Activated T-cell treated with anti-CD3 and anti-CD28 coated beads, Interleukin-2, amount 50 U/mL, for 72 hours (primary cell): Measurements from ENCODE around the gene NTNG1. TPM values are rescaled to one million over a fixed set of nuclear protein-coding genes. Genes with fewer than 3 reads are reported as not detected.

Experiments used
- ATAC-seq, 2 donors: fragments of 150-1000 bp; cut with Tn5 transposase; replicated peaks in 1 of 2; 2 replicates each; pipeline ENCODE4 v1.10.0; 2021; ENCODE audit warnings: moderate library complexity in 2 of 2, mild to moderate bottlenecking in 1 of 2
- DNase-seq, 2 donors: peaks; one replicate each; pipeline ENCODE4 v3.0.0; 2021 to 2022; ENCODE audit warnings: mixed read lengths in 1 of 2
- H3K27ac Mint-ChIP-seq: one replicate; pipeline ENCODE4 v1.8.0; 2022; ENCODE audit warnings: mild to moderate bottlenecking, moderate library complexity, mixed read lengths
- H3K27me3 Mint-ChIP-seq: one replicate; pipeline ENCODE4 v1.8.0; 2022; ENCODE audit warnings: low read depth, mixed read lengths
- H3K36me3 Mint-ChIP-seq, 2 donors: one replicate each; pipeline ENCODE4 v1.8.0; 2022; ENCODE audit warnings: mixed read lengths in 2 of 2, mild to moderate bottlenecking in 1 of 2; ENCODE audit not compliant: insufficient read depth in 2 of 2
- H3K4me1 Mint-ChIP-seq: one replicate; pipeline ENCODE4 v1.8.0; 2022; ENCODE audit warnings: low read depth, mixed read lengths
- H3K4me3 Mint-ChIP-seq, 2 donors: one replicate each; pipeline ENCODE4 v1.8.0; 2022; ENCODE audit warnings: mild to moderate bottlenecking in 2 of 2, mixed read lengths in 2 of 2, moderate library complexity in 2 of 2
- H3K9me3 Mint-ChIP-seq, 2 donors: one replicate each; pipeline ENCODE4 v1.8.0; 2022; ENCODE audit warnings: mixed read lengths in 2 of 2
- total RNA-seq, 2 donors: library from RNA; stranded (reverse); gene quantifications; one replicate each; pipeline ENCODE4 v1.2.3, GENCODE V29; 2022

The NTNG1 gene
- total RNA-seq, 2 donors from 2014 or later = 0.48 TPM; not detected in 1

GRCh38 chr1:107481756-107482384 lies 341.0 kb downstream of the NTNG1 start:
- no peaks in the 10 kb centered on the region for H3K9me3 Mint-ChIP-seq
- ATAC-seq = no peak

DNA sequence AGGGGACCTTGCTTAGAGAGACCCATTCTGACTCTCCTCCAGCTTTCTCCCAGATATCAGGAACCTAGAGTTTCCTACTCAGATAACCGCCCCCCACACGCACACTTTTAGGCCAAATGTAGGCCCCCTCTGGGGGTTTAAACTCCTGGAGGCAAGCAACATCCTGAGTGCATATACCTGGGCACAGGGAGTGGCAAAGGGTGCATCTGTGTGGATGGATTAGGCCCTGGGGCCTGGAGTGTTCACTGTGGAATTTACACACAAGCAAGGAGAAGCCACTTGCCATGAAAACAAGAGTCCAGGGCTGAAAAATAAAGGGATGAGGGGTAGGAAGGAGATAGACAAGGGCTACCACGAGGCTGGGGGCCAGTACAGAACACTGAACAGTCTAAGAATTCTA lies 343.1 kb downstream of the NTNG1 start:
- H3K27me3 Mint-ChIP-seq = peaks cover 46% of the 10 kb centered on the region
- H3K27ac Mint-ChIP-seq = no peak overlapping the region
- peaks cover 0 to 4% of the 10 kb centered on the region in 2 donors for H3K36me3 Mint-ChIP-seq
- ATAC-seq (no peak), DNase-seq (no peak)
- H3K4me1 Mint-ChIP-seq = peaks cover 8% of the 10 kb centered on the region
- no peaks in the 10 kb centered on the region for H3K9me3 Mint-ChIP-seq
- H3K4me3 Mint-ChIP-seq = no peak overlapping the region

More at GRCh38 chr1:107481756-107482384, 341.0 kb downstream of the NTNG1 start:
- no peak for DNase-seq
- Mint-ChIP-seq H3K4me3 (no peak overlapping the region), H3K27ac (no peak overlapping the region), H3K27me3 (peaks cover 51% of the 10 kb centered on the region), H3K4me1 (peaks cover 8% of the 10 kb centered on the region), H3K36me3 (peaks cover 0 to 4% of the 10 kb centered on the region in 2 donors)

DNA sequence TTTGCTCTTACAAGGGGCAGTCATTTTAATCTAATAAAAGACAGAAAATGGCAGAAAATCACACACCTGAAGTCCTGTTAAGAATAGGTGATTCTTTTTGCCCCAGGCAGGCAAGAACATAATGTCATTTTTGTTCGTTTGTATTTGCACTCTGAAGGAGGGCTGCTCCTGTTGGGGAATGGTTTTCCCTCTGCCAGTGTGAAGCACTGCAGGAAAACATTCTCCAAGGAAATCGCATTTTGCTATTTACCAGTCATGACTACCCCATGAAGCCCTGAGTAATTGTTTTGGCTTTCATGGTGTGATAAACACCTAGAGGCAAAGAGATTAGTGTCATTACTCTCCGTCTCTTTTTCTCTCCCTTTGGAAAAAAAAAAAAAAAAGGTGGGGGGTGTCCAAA lies 345.5 kb downstream of the NTNG1 start:
- Mint-ChIP-seq H3K27ac (no peak overlapping the region), H3K4me1 (peaks cover under 1% of the 10 kb centered on the region), H3K4me3 (no peak overlapping the region), H3K9me3 (no peaks in the 10 kb centered on the region), H3K27me3 (peaks cover 22% of the 10 kb centered on the region), H3K36me3 (no peaks in the 10 kb centered on the region)
- DNase-seq (no peak), ATAC-seq (no peak)

GRCh38 chr1:107487506-107487905 lies 346.7 kb downstream of the NTNG1 start:
- Mint-ChIP-seq H3K36me3 (no peaks in the 10 kb centered on the region), H3K9me3 (no peaks in the 10 kb centered on the region), H3K27me3 (peaks cover 11% of the 10 kb centered on the region), H3K4me1 (no peaks in the 10 kb centered on the region), H3K4me3 (no peak overlapping the region), H3K27ac (no peak overlapping the region)
- no peak for ATAC-seq
- no peak for DNase-seq

DNA sequence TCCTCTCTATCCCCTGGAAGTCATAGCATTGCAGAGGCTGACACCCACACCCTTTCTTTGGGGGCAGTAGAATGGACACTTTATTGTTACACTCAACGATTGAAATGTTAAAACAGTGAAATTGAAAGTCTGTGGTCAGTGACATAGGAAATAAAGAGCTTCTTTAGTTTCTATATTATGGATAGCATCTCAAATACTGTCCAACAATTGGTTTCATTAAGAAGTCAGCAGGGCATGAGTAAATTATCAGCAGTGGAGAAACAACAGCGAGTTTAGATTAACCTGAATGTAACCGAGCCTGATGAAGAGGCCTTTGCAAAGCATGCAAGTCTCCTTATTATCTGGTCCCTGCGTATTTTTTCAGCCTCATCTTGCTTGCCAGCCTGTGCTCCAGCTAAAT lies 350.7 kb downstream of the NTNG1 start:
- H3K27ac Mint-ChIP-seq = no peak overlapping the region
- ATAC-seq (no peak), DNase-seq (no peak)
- no peak overlapping the region for H3K4me3 Mint-ChIP-seq
- no peaks in the 10 kb centered on the region for H3K4me1 Mint-ChIP-seq
- no peaks in the 10 kb centered on the region for H3K36me3 Mint-ChIP-seq
- peaks cover 9% of the 10 kb centered on the region for H3K27me3 Mint-ChIP-seq
- H3K9me3 Mint-ChIP-seq = no peaks in the 10 kb centered on the region

GRCh38 chr1:107493111-107493716 lies 352.4 kb downstream of the NTNG1 start:
- Mint-ChIP-seq H3K27me3 (peaks cover 9% of the 10 kb centered on the region), H3K4me3 (no peak overlapping the region), H3K27ac (no peak overlapping the region), H3K36me3 (no peaks in the 10 kb centered on the region), H3K4me1 (no peaks in the 10 kb centered on the region), H3K9me3 (no peaks in the 10 kb centered on the region)
- DNase-seq = no peak
- ATAC-seq = no peak

DNA sequence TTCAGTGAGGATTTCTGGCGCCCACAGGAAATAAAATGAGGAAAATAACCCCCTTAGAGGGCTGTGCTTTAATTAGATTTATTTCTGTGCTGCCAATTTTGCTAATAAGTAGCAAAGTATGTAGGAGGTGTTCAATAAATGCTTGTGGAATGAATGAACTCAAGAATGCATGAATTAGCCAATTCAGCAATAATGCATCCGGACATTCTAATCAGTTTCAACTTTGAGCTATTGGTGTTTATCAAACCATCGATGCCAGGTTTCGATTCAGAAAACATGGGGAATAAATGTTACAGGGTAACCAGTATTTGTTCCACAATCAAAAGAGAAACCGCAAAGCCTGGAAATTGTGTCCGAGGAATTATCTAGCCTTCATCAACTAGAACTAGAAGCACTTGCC lies 353.2 kb downstream of the NTNG1 start:
- Mint-ChIP-seq H3K4me3 (no peak overlapping the region), H3K9me3 (no peaks in the 10 kb centered on the region), H3K4me1 (no peaks in the 10 kb centered on the region), H3K36me3 (no peaks in the 10 kb centered on the region), H3K27ac (no peak overlapping the region), H3K27me3 (peaks cover 9% of the 10 kb centered on the region)
- no peak for ATAC-seq
- DNase-seq = no peak

- H3K4me3 Mint-ChIP-seq = no peak overlapping the region
- no peaks in the 10 kb centered on the region for H3K9me3 Mint-ChIP-seq
Observed at GRCh38 chr1:107496002-107496401, 355.2 kb downstream of the NTNG1 start.

GRCh38 chr1:107499139-107499744 lies 358.4 kb downstream of the NTNG1 start:
- Mint-ChIP-seq H3K36me3 (no peaks in the 10 kb centered on the region), H3K9me3 (no peaks in the 10 kb centered on the region), H3K4me1 (peaks cover 7% of the 10 kb centered on the region), H3K27me3 (peaks cover 14% of the 10 kb centered on the region), H3K4me3 (no peak overlapping the region), H3K27ac (no peak overlapping the region)
- ATAC-seq (peak; percentile 87 to 93), DNase-seq (no peak)

More at GRCh38 chr1:107496002-107496401, 355.2 kb downstream of the NTNG1 start:
- H3K27me3 Mint-ChIP-seq = peaks cover 9% of the 10 kb centered on the region
- no peaks in the 10 kb centered on the region for H3K36me3 Mint-ChIP-seq
- DNase-seq = no peak
- no peak for ATAC-seq
- peaks cover 7% of the 10 kb centered on the region for H3K4me1 Mint-ChIP-seq
- no peak overlapping the region for H3K27ac Mint-ChIP-seq

- Mint-ChIP-seq H3K27ac (no peak overlapping the region), H3K9me3 (no peaks in the 10 kb centered on the region), H3K27me3 (peaks cover 6% of the 10 kb centered on the region), H3K4me3 (no peak overlapping the region), H3K36me3 (no peaks in the 10 kb centered on the region), H3K4me1 (peaks cover 7% of the 10 kb centered on the region)
- no peak for ATAC-seq
- DNase-seq = no peak
Observed at GRCh38 chr1:107501081-107501605, 360.3 kb downstream of the NTNG1 start.

DNA sequence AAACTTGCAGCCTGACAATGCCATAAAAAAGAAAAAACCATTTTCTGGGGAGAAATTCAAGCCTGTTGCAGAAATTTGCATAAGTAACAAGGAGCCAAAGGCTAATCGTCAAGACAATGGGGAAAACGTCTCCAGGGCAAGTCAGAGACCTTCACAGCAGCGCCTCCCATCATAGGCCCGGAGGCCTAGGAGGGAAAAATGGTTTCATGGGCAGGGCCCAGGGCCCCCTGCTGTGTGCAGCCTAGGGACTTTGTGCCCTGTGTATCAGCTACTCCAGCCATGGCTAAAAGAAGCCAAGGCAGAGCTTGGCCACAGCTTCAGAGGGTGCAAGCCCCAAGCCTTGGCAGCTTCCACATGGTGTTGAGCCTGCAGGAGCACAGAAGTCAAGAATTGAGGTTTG lies 369.5 kb downstream of the NTNG1 start:
- no peaks in the 10 kb centered on the region for H3K4me1 Mint-ChIP-seq
- peaks cover 1 to 3% of the 10 kb centered on the region in 2 donors for H3K9me3 Mint-ChIP-seq
- H3K27me3 Mint-ChIP-seq = peaks cover 11% of the 10 kb centered on the region
- H3K36me3 Mint-ChIP-seq = peaks cover 2 to 3% of the 10 kb centered on the region in 2 donors
- no peak overlapping the region for H3K4me3 Mint-ChIP-seq
- no peak overlapping the region for H3K27ac Mint-ChIP-seq
- ATAC-seq (no peak), DNase-seq (no peak)

- Mint-ChIP-seq H3K4me1 (no peaks in the 10 kb centered on the region), H3K9me3 (peaks cover 1 to 3% of the 10 kb centered on the region in 2 donors), H3K36me3 (peaks cover 2 to 3% of the 10 kb centered on the region in 2 donors), H3K27ac (no peak overlapping the region), H3K4me3 (no peak overlapping the region), H3K27me3 (peaks cover 11% of the 10 kb centered on the region)
- DNase-seq = no peak
- no peak for ATAC-seq
Observed at GRCh38 chr1:107512836-107513235, 372.0 kb downstream of the NTNG1 start.

DNA sequence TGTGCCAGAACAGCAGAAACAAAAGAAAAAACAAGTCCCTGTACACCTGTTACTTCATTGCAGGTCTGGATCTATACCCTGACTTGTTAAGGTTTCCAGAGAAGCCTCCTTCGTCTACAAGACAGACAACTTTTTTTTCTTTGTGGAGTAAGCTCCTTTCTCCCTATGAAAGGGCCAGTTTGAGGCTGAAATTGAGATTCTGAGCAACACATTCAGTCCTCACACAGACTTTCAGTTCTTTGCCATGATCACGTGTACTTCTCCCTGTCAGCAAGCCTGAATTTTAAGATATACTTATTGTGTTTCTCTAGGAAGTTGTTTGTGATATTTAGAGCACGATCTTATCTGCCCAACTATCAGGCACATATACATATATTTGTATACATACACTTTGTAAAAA lies 374.0 kb downstream of the NTNG1 start:
- DNase-seq (no peak), ATAC-seq (no peak)
- Mint-ChIP-seq H3K4me1 (no peaks in the 10 kb centered on the region), H3K36me3 (peaks cover 2% of the 10 kb centered on the region in 2 donors), H3K27ac (no peak overlapping the region), H3K27me3 (no peaks in the 10 kb centered on the region), H3K9me3 (no peaks in the 10 kb centered on the region), H3K4me3 (no peak overlapping the region)
